ENCODE results near the gene APP.

DNA sequence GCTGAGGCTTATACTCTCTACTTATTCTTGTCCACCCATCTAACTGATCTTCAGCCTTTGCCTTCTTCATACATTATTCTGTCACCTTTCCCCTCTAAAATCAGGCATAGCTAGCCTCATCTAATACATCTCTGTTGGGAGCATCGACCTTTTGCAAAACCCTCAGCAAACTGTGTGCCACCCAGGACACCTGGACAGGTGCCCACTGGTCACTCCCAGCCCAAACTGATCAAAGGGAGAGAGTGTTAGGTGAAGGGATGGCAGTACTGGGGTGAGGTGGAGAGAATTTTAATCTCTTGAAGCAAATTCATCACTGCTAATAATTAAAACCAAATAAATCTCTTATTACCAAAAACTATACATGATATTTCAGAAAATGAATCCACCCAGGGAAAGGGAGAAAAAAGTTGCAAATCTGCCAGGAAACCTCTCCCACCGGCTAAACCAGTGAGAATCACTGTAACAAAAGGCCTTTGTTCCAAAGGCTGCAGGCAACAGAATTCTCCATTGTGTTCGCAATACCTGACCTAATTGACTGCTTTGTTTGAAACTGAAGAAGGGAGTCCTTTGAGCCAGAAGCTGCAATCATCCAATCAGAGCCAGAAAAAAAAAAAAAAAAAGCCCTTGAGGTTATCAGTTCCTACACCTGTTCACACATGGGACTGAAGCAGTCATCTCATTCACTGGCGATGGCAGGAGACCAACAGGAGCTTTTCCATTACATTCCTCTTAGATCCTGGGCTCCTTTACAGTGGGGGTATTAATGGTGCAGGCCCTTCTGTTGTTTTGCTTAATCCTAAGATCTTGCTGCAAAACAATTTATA is 172.6 kb downstream of the APP start:
- TF ChIP-seq, protein P1, sequence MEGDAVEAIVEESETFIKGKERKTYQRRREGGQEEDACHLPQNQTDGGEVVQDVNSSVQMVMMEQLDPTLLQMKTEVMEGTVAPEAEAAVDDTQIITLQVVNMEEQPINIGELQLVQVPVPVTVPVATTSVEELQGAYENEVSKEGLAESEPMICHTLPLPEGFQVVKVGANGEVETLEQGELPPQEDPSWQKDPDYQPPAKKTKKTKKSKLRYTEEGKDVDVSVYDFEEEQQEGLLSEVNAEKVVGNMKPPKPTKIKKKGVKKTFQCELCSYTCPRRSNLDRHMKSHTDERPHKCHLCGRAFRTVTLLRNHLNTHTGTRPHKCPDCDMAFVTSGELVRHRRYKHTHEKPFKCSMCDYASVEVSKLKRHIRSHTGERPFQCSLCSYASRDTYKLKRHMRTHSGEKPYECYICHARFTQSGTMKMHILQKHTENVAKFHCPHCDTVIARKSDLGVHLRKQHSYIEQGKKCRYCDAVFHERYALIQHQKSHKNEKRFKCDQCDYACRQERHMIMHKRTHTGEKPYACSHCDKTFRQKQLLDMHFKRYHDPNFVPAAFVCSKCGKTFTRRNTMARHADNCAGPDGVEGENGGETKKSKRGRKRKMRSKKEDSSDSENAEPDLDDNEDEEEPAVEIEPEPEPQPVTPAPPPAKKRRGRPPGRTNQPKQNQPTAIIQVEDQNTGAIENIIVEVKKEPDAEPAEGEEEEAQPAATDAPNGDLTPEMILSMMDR (IDR thresholded peaks at IDR 0.05): no peak
- TF ChIP-seq POLR2A (IDR thresholded peaks at IDR 0.05): no peak
